Tibial nerve (tissue), 3 donors: ENCODE data around the gene GLB1L2.

ENCODE experiments used
- POLR2A ChIP-seq, 2 donors: fragments of 450-650 bp; IDR thresholded peaks; one replicate each; pipeline ENCODE4 v1.6.1; 2017; ENCODE audit warnings: antibody characterized with exemption in 2 of 2, mild to moderate bottlenecking in 2 of 2, moderate library complexity in 2 of 2
- TF ChIP-seq, protein P1 (sequence below), 5 experiments: fragments of 200-600 bp in 3 of 5; fragments of 450-650 bp in 2 of 5; sonication (generic) in 3 of 5; IDR thresholded peaks; one replicate each; pipeline ENCODE4 v1.5.1; 2016 to 2019; ENCODE audit warnings: antibody characterized with exemption in 5 of 5, mild to moderate bottlenecking in 3 of 5, moderate library complexity in 2 of 5

GRCh38 chr11:134339756-134340155 is 8.0 kb downstream of the GLB1L2 start:
- TF ChIP-seq POLR2A (IDR thresholded peaks at IDR 0.05), result no peak
- TF ChIP-seq, protein P1, sequence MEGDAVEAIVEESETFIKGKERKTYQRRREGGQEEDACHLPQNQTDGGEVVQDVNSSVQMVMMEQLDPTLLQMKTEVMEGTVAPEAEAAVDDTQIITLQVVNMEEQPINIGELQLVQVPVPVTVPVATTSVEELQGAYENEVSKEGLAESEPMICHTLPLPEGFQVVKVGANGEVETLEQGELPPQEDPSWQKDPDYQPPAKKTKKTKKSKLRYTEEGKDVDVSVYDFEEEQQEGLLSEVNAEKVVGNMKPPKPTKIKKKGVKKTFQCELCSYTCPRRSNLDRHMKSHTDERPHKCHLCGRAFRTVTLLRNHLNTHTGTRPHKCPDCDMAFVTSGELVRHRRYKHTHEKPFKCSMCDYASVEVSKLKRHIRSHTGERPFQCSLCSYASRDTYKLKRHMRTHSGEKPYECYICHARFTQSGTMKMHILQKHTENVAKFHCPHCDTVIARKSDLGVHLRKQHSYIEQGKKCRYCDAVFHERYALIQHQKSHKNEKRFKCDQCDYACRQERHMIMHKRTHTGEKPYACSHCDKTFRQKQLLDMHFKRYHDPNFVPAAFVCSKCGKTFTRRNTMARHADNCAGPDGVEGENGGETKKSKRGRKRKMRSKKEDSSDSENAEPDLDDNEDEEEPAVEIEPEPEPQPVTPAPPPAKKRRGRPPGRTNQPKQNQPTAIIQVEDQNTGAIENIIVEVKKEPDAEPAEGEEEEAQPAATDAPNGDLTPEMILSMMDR (IDR thresholded peaks at IDR 0.05), result no peak
